Activated CD4-positive, alpha-beta T cell treated with anti-CD3 and anti-CD28 coated beads, Interleukin-10, Interleukin-2, amounts not matched to agents 100 ng/mL and 50 ng/mL, durations not matched to agents 16 hours and 8 hours (primary cell): Measurements from ENCODE around the gene BRD7.

Experiments
- DNase-seq: peaks from one replicate; pipeline ENCODE4 v3.0.0-alpha.2; 2020

The BRD7 gene

GRCh38 chr16:50303041-50303604 lies 65.7 kb downstream of the BRD7 start:
- DNase-seq, result no peak

- no peak for DNase-seq
These were observed 66.2 kb downstream of the BRD7 start for GRCh38 chr16:50302472-50303005.

GRCh38 chr16:50301626-50302471 lies 66.9 kb downstream of the BRD7 start:
- DNase-seq, result no peak

GRCh38 chr16:50300942-50301625 lies 67.7 kb downstream of the BRD7 start:
- DNase-seq, result no peak

- no peak for DNase-seq
These were observed 69.2 kb downstream of the BRD7 start for GRCh38 chr16:50299508-50300105.

GRCh38 chr16:50298591-50299507 lies 69.9 kb downstream of the BRD7 start:
- no peak for DNase-seq

DNA sequence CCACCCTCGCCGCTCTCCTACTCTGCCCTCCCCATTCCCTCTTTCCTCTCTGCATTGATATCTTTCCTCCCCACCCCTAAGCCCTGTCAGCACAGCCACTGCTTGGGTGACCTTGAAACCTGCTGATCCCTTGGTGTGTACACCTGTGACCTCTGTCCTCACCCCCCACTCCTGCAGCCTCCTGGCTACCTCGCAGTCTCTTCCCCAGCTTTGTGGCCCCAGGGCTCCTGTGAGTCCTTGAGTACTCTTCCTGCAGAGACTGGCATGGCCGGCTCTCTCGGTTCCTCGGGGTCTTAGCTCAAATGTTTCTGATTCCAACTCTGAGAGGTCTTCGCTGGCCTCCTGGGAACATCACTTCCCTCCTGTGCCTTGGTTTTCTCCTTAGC lies 70.7 kb downstream of the BRD7 start:
- no peak for DNase-seq

GRCh38 chr16:50297301-50298074 lies 71.3 kb downstream of the BRD7 start:
- DNase-seq, result no peak

GRCh38 chr16:50296807-50297206 lies 72.0 kb downstream of the BRD7 start:
- no peak for DNase-seq

DNA sequence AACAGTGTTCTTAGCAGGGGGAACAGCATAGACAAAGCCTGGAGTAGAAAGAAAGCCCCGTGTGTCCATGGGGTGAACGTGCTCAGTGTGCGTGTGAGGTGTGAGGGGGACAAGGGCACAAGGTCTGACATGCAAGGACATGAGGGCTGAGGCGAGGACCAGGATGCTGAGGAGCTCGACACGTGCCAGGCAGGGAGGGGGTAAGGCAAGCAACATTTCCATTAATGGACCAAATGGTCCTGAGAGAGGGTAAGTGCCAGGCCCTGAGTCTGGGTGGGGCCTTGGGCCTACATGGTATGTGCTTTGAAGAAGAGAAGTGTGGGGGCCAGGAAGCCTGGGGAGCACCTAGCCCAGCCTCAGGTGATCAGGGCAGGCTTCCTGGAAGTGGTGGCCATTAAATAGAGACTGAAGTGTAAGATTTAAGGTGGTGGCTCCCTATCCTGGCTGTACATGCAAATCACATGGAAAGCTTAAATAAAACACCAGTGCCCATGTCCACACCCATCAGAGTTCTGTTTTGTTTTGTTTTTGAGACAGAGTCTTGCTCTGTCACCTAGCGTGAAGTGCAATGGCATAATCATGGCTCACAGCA lies 73.2 kb downstream of the BRD7 start:
- no peak for DNase-seq

DNA sequence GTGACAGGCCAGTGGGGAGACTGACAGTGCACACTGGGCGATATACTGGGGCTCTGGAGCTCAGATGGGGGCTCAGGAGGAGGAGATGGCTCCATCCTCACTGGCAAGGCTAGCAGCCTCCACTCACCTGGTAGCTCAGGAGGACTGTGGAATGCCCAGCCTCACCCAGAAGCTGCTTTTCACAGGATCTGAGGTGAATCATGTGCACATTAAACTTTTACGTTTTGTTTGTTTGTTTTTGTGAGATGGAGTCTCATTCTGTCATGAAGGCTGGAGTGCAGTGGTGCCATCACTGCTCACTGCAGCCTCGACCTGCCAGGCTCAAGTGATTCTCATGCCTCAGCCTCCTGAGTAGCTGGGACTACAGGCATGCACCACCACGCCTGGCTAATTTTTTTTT lies 73.8 kb downstream of the BRD7 start:
- no peak for DNase-seq

DNA sequence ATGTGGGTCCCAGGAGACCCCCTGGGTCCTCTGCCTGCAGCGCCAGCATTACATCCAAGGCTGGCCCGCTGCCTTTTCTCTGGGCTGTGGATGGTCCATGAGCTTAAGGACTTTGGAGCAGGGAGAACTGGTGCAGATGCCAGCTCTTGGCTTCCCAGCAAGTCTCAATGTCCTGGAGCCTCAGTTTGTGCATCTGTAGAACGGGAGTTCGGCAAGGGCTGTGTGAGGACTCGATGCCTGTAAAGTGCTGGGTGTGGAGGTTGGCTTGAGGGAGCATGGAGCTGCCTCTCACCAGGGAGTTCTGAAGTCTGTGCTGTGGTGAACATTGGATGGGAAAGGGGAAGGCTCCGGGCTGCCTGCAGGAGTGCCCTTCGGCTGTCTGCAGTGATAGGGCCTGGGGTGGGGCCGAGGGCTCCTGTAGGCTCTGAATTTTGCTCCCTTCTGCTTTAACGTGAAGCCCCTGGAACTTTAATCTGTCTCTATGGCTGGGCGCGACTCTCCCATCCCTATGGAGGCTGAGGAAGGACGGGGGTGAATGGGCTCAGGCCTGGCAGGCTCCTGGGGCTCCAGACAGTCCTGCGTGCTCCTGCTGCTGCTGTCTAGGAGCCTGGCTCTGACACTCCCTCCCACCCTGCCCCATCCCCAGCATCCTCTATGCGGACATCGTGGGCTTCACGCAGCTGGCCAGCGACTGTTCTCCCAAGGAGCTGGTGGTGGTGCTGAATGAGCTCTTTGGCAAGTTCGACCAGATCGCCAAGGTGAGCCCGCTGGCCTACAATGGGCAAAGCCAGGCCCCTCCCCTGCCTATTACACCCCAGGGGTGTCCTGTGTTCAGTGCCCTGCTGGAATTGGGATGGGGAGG lies 74.6 kb downstream of the BRD7 start:
- no peak for DNase-seq

DNA sequence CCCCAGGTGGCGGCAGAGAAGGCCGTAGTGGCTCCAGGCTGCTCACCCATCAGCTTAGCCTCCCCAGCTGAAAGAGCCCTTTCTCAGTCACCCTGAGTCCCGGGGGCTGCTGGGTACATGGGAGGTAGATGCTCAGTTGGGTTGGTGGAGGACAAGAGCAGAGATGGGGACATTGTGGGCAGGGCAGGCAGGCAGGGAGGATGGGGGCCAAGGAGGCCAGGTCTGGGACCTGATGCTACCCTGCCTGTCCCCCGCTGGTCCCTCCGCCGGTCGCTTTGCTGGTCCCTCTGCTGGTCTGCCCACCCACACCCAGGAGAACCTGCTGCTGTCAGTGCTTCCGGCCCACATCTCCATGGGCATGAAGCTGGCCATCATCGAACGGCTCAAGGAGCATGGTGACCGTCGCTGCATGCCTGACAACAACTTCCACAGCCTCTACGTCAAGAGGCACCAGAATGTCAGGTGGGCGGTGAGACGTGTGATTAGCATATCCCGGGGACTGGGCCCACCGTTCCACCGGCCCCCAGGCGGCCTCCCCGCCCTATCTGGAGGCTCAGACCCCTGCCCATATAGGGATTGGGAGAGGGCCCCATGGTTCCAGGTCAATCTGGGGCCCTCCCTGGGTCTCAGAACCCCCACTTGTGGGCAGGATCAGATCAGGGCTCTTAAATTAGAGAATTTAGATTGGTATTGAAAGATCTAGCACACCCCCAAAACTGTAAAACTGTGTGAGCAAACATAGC lies 75.6 kb downstream of the BRD7 start:
- DNase-seq, result no peak

- no peak for DNase-seq
These were observed 76.2 kb downstream of the BRD7 start for GRCh38 chr16:50292566-50292948.

- DNase-seq, result no peak
These were observed 76.8 kb downstream of the BRD7 start for GRCh38 chr16:50291719-50292565.

DNA sequence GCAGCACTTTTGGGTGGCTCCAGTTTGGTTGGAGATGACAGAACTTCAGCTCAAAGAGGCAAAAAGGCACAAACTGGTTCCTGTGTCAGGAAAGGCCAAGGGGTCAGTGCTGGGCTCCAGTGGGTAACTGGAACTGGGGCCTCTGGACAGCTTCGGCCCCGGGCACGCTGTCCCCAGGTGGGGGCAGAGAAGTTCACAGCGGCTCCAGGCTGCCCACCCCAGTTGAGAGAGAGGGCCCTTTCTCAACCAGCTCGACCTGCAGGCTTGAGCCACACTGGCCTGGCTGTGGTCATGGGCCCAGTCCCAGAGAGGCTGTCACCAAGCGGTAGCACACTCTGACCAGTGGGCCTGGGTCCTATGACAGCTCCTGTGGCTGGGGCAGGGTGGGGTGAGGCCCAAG lies 77.9 kb downstream of the BRD7 start:
- DNase-seq, result no peak

- no peak for DNase-seq
These were observed 78.6 kb downstream of the BRD7 start for GRCh38 chr16:50289950-50290764.
